DND-41 (cell line): ENCODE results near the gene BST1.

ENCODE experiments used
- EZH2 ChIP-seq: IDR thresholded peaks from 3 replicates; pipeline ENCODE4 v1.6.1; 2012; ENCODE audit warnings: borderline replicate concordance, low read depth, mild to moderate bottlenecking, moderate library complexity, low read length, inconsistent platforms; ENCODE audit not compliant: severe bottlenecking
- TF ChIP-seq, protein P1 (sequence below): IDR thresholded peaks from 2 replicates; pipeline ENCODE4 v1.5.1; 2012; ENCODE audit warnings: borderline replicate concordance, low read length, moderate library complexity, mild to moderate bottlenecking; ENCODE audit not compliant: poor library complexity, severe bottlenecking; ENCODE audit errors: extremely low read depth

DNA sequence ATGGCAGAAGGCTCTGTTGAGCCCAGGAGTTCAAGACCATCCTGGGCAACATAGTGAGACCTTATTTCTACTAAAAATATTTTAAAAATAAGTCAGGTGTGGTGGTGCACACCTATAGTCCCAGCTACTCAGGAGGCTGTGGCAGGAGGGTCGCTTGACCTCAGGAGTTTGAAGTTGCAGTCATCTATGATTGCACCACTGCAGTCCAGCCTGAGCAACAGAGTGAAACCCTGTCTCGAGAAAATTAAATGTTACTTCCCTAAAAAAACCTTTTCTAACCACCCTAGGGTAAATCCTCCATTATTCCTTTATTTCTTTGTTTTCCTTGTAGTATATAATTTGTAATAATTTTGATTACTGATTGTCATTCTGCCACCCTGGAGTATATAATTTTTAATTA, 13.3 kb upstream of the BST1 start:
- TF ChIP-seq, protein P1, sequence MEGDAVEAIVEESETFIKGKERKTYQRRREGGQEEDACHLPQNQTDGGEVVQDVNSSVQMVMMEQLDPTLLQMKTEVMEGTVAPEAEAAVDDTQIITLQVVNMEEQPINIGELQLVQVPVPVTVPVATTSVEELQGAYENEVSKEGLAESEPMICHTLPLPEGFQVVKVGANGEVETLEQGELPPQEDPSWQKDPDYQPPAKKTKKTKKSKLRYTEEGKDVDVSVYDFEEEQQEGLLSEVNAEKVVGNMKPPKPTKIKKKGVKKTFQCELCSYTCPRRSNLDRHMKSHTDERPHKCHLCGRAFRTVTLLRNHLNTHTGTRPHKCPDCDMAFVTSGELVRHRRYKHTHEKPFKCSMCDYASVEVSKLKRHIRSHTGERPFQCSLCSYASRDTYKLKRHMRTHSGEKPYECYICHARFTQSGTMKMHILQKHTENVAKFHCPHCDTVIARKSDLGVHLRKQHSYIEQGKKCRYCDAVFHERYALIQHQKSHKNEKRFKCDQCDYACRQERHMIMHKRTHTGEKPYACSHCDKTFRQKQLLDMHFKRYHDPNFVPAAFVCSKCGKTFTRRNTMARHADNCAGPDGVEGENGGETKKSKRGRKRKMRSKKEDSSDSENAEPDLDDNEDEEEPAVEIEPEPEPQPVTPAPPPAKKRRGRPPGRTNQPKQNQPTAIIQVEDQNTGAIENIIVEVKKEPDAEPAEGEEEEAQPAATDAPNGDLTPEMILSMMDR: no peak
- TF ChIP-seq EZH2: no peak
